GM18507 (cell line): Measurements from ENCODE around the gene ITGB6.
"Not testable (repeated sequence)": the region's sequence is repeated elsewhere in the genome, so short reads cannot be mapped to it uniquely, and the experiment has no call there.

Experiments used
- DNase-seq: peaks from one replicate; pipeline ENCODE4 v3.0.0; 2011; ENCODE audit warnings: low read depth; ENCODE audit not compliant: insufficient read length; ENCODE audit errors: extremely low spot score
- FAIRE-seq: peaks from 2 replicates; lab custom pipeline; 2011; peaks lifted over from hg19 to GRCh38; lab: Jason Lieb, UNC

The ITGB6 gene

GRCh38 chr2:160200921-160201320 lies 849 bp upstream of the ITGB6 start:
- DNase-seq (no peak), FAIRE-seq (no peak)

DNA sequence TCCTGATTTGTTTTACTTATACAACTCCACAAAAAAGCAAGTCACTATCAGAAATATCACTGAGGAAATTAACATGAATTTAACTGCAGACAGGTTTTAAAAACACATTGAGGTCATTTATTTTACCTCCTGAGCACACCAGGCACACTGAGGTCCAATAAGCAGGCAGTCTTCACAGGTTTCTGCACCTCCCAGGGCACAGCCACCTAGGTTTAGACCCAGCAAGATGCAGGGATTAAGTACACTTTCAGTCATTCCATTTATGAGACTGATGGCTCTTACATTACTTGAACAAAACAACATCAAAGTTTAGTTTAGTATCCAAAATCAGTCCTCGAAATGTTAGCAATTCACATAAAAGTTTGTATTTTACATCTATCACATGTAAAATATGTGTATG lies 1.0 kb downstream of the ITGB6 start:
- FAIRE-seq, result no peak
- no peak for DNase-seq

DNA sequence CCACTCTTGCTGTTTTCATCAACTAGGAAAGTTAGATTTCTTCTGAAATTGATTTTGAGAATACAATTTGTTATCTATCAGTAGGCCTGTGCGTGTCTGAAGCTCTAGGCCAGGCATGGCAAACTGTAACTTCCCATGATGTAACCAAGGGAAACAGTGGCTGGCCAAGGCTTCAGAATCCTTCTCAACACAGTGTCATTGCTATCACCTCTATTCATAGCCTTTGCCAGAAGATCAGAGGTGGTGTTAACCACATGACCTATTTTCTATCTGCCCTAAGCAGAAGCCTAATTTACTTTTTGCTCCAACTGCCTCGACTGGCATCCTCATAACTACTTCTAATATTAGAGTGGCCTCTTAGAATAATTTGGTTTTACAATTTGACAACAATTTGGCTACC lies 2.5 kb downstream of the ITGB6 start:
- FAIRE-seq (no peak), DNase-seq (no peak)

- DNase-seq (no peak), FAIRE-seq (no peak)
These were observed 5.1 kb downstream of the ITGB6 start for GRCh38 chr2:160194946-160195345.

- DNase-seq (no peak), FAIRE-seq (no peak)
These were observed 5.7 kb downstream of the ITGB6 start for GRCh38 chr2:160194351-160194750.

- not testable (repeated sequence) for DNase-seq, FAIRE-seq
These were observed 18.8 kb downstream of the ITGB6 start for GRCh38 chr2:160181146-160181836.

DNA sequence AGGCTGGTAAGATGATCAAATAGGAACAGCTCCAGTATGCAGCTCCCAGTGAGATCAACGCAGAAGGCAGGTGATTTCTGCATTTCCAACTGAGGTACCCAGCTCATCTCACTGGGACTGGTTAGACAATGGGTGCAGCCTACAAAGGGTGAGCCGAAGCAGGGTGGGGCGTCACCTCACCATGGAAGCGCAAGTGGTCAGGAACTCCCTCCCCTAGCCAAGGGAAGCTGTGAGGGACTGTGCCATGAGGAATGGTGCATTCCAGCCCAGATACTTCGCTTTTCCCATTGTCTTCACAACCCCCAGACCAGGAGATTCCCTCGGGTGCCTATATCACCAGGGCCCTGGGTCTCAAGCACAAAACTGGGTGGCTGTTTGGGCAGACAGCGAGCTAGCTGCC lies 19.4 kb downstream of the ITGB6 start:
- not testable (repeated sequence) for DNase-seq, FAIRE-seq

DNA sequence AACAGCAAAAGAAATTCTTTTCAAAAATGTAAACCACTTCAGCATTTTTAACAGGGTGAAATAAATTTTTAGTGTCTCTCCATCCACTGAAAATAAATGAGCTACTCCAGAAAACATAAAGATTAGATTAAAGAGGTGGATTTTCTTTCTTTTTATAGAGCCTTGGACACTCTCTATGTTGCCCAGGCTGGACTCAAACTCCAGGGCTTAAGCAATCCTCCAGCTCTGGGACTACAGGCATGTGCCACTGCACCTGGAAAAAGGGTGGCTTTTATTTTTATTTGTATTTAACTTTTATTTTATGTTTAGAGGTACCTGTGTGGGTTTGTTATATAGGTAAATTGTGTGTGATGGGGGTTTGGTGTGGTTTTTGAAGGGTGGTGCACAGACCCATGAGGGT lies 19.9 kb downstream of the ITGB6 start:
- FAIRE-seq (no peak), DNase-seq (no peak)

GRCh38 chr2:160175169-160176134 lies 24.6 kb downstream of the ITGB6 start:
- DNase-seq (no peak), FAIRE-seq (no peak)

DNA sequence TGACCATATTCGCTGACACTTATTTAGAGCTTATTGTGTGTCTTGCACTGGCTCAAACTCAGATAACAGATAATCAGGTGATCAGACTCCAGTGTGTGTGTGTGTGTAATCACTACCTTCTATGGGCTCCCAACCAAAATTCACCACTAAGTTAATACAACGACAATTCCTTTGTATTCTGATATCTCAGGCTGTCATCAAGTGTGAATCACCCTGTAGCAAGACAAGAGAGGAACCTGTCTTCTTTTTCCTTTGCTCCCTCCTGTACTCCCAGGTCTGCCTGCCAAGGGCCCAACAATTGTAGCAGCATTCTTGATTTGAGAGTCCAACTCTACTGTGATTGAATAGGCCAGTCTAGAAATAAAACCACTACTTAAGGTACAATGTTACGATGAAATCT lies 25.8 kb downstream of the ITGB6 start:
- FAIRE-seq, result no peak
- no peak for DNase-seq

DNA sequence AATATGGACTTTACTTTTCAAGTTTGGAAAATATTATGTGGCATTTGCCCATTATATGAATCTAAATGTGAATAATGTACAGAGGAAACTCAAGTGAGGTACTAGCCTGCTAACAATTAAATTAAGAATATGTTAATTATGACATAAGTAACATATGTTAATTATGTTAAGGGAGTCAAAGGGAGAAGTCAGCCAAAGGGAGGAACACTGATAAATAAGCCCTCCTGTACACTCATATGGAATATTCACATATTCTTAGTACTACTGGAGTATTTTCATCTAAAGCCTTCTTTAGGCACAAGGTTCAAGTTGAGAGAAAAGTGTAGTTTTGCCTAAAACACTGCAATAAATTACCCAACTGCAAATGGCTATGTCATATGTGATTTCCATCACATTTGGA lies 30.1 kb downstream of the ITGB6 start:
- no peak for DNase-seq
- no peak for FAIRE-seq

GRCh38 chr2:160169471-160169870 lies 30.6 kb downstream of the ITGB6 start:
- DNase-seq, result no peak

DNA sequence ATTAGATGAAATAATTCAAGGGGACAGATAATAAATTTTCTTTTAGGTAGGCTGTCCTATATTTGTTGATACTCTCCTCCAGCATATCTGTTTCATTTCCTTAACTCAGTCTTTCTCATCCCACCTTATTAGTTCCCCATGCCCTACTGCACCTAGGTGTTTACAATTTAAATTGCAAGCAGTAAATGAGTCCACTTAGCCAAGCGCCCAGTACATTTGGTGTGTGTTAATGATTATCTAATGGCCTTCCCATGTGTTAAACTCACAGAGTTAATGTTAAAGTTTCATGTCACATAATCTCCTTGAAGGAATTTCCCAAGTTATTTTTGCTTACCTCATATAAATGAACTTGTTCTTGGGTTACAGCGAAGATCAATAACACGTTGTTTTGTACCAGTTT lies 31.2 kb downstream of the ITGB6 start:
- DNase-seq (no peak), FAIRE-seq (no peak)

More at GRCh38 chr2:160169471-160169870, 30.6 kb downstream of the ITGB6 start:
- FAIRE-seq, result no peak

- no peak for DNase-seq
- no peak for FAIRE-seq
These were observed 32.9 kb downstream of the ITGB6 start for GRCh38 chr2:160167089-160167740.

- DNase-seq (no peak), FAIRE-seq (no peak)
These were observed 34.1 kb downstream of the ITGB6 start for GRCh38 chr2:160165996-160166395.

- FAIRE-seq, result no peak
- no peak for DNase-seq
These were observed 35.0 kb downstream of the ITGB6 start for GRCh38 chr2:160165081-160165480.

DNA sequence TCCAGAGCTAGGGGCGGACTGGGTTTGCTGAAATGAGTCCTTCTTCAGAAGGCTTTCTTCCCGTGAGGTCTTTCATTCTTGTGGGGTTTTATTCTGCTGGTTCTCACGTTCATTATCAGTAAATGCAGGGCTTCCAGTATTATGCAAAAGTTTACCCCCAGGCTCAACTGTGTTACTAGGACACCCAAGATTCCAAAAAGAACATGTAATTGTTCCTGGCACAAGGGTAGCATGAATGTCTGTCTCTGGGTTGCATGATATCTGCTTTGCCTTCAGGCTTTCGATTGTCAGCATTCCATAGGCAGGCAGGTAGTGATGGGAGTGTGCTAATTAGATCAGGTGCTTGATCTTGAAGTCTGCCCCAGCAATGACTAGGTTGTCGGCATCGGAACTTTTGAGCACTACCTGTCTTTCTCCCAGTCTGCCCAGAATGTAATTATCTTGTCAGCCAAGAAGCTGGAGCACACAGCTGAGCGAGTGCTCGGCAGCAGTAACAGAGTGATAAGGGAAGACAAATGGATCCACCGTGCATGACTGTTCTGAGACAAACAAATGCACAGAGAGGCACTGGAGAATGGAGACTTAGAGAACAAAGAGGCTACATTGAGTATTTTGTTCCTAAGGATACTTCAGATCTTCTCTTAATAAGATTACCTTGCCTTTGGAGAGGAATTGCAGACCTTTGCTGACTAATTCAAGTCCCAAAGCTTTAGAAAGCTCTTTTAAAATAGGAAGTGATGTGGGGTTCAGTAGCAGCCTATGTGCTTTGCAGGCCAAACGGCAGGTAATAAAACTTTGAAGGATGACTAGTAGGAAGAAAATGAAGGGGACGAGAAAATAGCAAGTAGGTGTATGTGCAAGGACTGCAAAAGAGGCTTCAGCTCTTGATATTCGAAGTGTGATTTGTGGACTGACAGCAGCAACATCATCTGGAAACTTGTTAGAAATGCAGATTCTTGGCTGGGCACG lies 41.9 kb downstream of the ITGB6 start:
- no peak for DNase-seq
- no peak for FAIRE-seq

DNA sequence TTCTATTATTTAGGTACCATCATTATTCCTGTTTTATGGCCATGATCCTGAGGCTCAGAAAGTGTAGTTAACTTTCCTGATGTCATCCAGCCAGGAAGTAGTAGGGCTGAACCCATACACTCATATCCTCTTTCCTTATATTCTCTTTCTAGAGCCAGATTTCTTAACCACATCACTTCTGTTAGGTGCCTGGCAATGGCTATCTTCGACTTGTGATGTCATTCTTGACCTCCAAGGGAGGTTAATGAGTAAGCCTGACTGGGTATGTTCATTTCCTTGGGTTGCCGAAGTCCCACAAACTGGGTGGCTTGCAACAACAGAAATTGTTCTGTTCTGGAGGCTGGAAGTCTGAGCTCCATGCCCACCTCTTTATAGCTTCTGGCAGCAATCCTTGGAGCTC lies 43.4 kb downstream of the ITGB6 start:
- no peak for DNase-seq
- no peak for FAIRE-seq

DNA sequence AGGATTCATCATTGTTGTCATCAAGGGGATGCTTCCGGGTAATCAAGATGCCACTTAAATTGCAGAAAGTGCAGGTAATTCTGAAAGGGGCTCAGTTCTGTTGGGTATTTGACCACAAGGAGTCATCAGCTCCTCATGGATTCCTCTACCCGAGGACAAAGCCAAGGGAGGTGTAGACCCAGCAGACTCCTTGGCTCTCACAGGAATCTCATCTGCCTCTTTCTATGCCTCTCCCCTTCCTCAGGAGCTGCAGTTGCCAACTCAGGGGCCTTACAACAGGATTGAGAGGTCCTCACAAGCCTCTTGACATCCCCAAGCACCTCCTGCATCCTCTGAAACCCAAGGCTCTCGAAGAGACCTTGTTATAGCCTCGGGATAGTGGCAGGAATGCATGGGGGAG lies 44.0 kb downstream of the ITGB6 start:
- no peak for DNase-seq
- no peak for FAIRE-seq
